ENCODE measurements around the gene DMTF1. TPM values are rescaled to one million over a fixed set of nuclear protein-coding genes. Genes with fewer than 3 reads are reported as not detected.
A peak's percentile ranks its signal among the peaks of the same experiment; 100 is the strongest.

Gene DMTF1
- total and polyA plus RNA-seq, 9 of the 15 experiments (the other 6 are each of a cell fraction or from before 2014, with no cell fraction given), result 25.7 to 208 (median 74.7) TPM

GRCh38 chr7:87147500-87147899 is 4.8 kb upstream of the DMTF1 start:
- 84% methylated on average over 7 of the region's 7 CpGs for WGBS (ENCODE audit: insufficient coverage, low coverage, missing lambda C conversion rate)
- Histone ChIP-seq H3K4me2 (ENCODE audit: insufficient read depth, low read length) (no peak overlapping the region), H2AFZ (ENCODE audit: low read depth, low read length) (peak overlapping the region; percentile 69), H3K9ac (ENCODE audit: insufficient read depth in 1 of 2, low read depth in 2 of 2, low read length in 2 of 2) (no peak overlapping the region), H4K20me1 (replicated peaks; ENCODE audit: control insufficient read depth, insufficient read depth, low read length) (no peaks in the 10 kb centered on the region), H3K79me2 (ENCODE audit: control insufficient read depth, insufficient read depth, low read length) (peaks cover 11% of the 10 kb centered on the region; the same call in 2 of the 3 replicates), H3K4me3 (no peak overlapping the region), H3K27me3 (ENCODE audit: control insufficient read depth in 2 of 2, insufficient read depth in 2 of 2, low read length in 2 of 2) (no peaks in the 10 kb centered on the region), H3K9me1 (ENCODE audit: control insufficient read depth, insufficient read depth, low read length) (no peaks in the 10 kb centered on the region), H3K9me3 (replicated peaks; ENCODE audit: control insufficient read depth, insufficient read depth, low read depth, low read length) (peaks cover 2% of the 10 kb centered on the region; the same call in 1 of the 2 replicates), H3K4me1 (replicated peaks in 1 of 2; ENCODE audit: control insufficient read depth in 2 of 2, insufficient read depth in 2 of 2, low read length in 2 of 2) (peaks cover 7 to 19% of the 10 kb centered on the region in 2 experiments; a peak in 4 of 5 replicates), H3K36me3 (ENCODE audit: control insufficient read depth, insufficient read depth, low read length) (no peaks in the 10 kb centered on the region), H3K27ac (ENCODE audit: extremely low read depth, low read depth, low read length) (no peak overlapping the region)
- BruUV-seq (replicated peaks), result no TSS peak
- no peak for DNase-seq (ENCODE audit: extremely low read depth in 1 of 4, low spot score in 3 of 4)
- TF ChIP-seq KLF13 (tag; IDR thresholded peaks at IDR 0.05; ENCODE audit: borderline replicate concordance, low read depth) (no peak), RAD21 (CRISPR knock-in tag; conservative IDR thresholded peaks at IDR 0.05 in 1 of 2, IDR thresholded peaks at IDR 0.05 in 1 of 2) (peak in 1 of 2 experiments; percentile 7; a peak in 1 of 4 replicates), PKNOX1 (IDR thresholded peaks at IDR 0.05) (0 out of 2 replicates have a peak, but pooled peaks have one; percentile 17), SPI1 (IDR thresholded peaks at IDR 0.05; ENCODE audit: borderline replicate concordance, low read depth, low read length) (peak; percentile 68; the same call in 1 of the 2 replicates)
- intact Hi-C loops (cut with micrococcal nuclease), result no loop called here
- POLR2A ChIA-PET, result interaction anchor here (0.7 to 1.4 kb wide), 4 partner anchors 90 to 231 kb away, joined by 3 to 4 read pairs (median 4); no protein-coding TSS in a partner anchor
- no peak for ATAC-seq
- no peak for FAIRE-seq
- CTCF ChIA-PET (ENCODE audit: low intra/inter-chr PET ratio), result interaction anchor here (1.0 to 3.5 kb wide), 6 partner anchors 87 to 233 kb away, joined by 3 to 52 read pairs (median 17); partner anchors contain the start of gene ELAPOR2
- in situ Hi-C loops (cut with MboI), result no loop called here

All from K562 (cell line).